PC-3 (cell line): Measurements from ENCODE around the gene HDAC6.

ENCODE experiments used
- EZH2phosphoT487 ChIP-seq: fragments of 300-600 bp; sonication (generic); IDR thresholded peaks from 2 replicates; pipeline ENCODE4 v1.6.1; 2018; ENCODE audit warnings: mild to moderate bottlenecking, antibody characterized with exemption, low read length, borderline replicate concordance
- TF ChIP-seq, protein P1 (sequence below): fragments of 300-600 bp; sonication (generic); conservative IDR thresholded peaks from 2 replicates; pipeline ENCODE4 v1.5.1; 2017; ENCODE audit warnings: antibody characterized with exemption, low read depth, mild to moderate bottlenecking, low read length

DNA sequence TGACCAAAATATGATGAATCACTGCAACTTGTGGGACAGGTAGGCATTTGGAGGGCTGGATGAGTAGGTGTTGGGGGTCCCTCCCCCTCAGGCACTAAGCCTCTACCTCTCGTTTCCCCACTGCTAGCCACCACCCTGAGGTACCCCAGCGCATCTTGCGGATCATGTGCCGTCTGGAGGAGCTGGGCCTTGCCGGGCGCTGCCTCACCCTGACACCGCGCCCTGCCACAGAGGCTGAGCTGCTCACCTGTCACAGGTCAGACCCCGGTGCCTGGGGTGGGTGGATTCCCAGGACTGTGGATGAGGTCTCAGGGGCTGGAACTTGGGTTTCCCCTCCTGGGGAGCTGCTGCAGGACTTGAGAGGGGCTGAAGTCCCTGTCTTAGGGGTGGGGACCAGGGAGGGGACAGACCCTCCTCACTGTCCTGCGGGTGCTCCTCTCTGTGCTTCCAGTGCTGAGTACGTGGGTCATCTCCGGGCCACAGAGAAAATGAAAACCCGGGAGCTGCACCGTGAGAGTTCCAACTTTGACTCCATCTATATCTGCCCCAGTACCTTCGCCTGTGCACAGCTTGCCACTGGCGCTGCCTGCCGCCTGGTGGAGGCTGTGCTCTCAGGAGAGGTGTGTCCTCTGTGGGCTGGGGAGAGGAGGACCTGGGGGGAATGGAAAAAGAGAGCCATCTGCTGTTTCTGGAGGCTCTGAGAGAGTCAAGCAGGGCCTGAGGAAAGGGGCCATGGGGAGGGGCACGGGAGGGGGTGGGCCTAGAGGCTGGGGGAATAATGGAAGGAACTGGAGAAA, 14.3 kb downstream of the HDAC6 start:
- TF ChIP-seq, protein P1, sequence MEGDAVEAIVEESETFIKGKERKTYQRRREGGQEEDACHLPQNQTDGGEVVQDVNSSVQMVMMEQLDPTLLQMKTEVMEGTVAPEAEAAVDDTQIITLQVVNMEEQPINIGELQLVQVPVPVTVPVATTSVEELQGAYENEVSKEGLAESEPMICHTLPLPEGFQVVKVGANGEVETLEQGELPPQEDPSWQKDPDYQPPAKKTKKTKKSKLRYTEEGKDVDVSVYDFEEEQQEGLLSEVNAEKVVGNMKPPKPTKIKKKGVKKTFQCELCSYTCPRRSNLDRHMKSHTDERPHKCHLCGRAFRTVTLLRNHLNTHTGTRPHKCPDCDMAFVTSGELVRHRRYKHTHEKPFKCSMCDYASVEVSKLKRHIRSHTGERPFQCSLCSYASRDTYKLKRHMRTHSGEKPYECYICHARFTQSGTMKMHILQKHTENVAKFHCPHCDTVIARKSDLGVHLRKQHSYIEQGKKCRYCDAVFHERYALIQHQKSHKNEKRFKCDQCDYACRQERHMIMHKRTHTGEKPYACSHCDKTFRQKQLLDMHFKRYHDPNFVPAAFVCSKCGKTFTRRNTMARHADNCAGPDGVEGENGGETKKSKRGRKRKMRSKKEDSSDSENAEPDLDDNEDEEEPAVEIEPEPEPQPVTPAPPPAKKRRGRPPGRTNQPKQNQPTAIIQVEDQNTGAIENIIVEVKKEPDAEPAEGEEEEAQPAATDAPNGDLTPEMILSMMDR = no peak
- TF ChIP-seq EZH2phosphoT487 = no peak
